Ectodermal cell (in vitro differentiated cells): ENCODE results near the gene SRP19. TPM values are rescaled to one million over a fixed set of nuclear protein-coding genes. Genes with fewer than 3 reads are reported as not detected.

Experiments
- H3K27ac ChIP-seq: 2 replicates; pipeline ENCODE4 v1.7.0; 2013; ENCODE audit warnings: mild to moderate bottlenecking, low read depth, low read length; ENCODE audit not compliant: insufficient read depth, poor library complexity, severe bottlenecking
- H3K27me3 ChIP-seq: 2 replicates; pipeline ENCODE4 v1.7.0; 2013; ENCODE audit warnings: mild to moderate bottlenecking, low read length; ENCODE audit not compliant: insufficient read depth, control insufficient read depth, poor library complexity, severe bottlenecking
- H3K36me3 ChIP-seq: one replicate; pipeline ENCODE4 v1.7.0; 2013; ENCODE audit warnings: low read length; ENCODE audit not compliant: control insufficient read depth, insufficient read depth
- H3K4me1 ChIP-seq: one replicate; pipeline ENCODE4 v1.7.0; 2013; ENCODE audit warnings: low read length; ENCODE audit not compliant: control insufficient read depth, insufficient read depth
- H3K4me3 ChIP-seq: 2 replicates; pipeline ENCODE4 v1.7.0; 2013; ENCODE audit warnings: low read depth, low read length, control low read depth; ENCODE audit not compliant: insufficient read depth
- H3K9me3 ChIP-seq: 2 replicates; pipeline ENCODE4 v1.7.0; 2013; ENCODE audit warnings: mild to moderate bottlenecking, low read length, moderate library complexity; ENCODE audit not compliant: control insufficient read depth
- WGBS, 2 experiments: methylation state at CpG; one replicate each; pipeline ENCODE4 v1.1.7; 2013; ENCODE audit warnings: missing lambda C conversion rate in 2 of 2; 5-methylcytosine and 5-hydroxymethylcytosine counted together
- polyA plus RNA-seq, 4 experiments: library from polyadenylated mRNA; stranded (reverse); fragments of 50-300 nt; gene quantifications; one replicate each; pipeline ENCODE4 v1.2.3, GENCODE V29; 2013

The SRP19 gene
- 93.5 TPM for polyA plus RNA-seq (2013, experiment 1 of 4)
- polyA plus RNA-seq (2013, experiment 2 of 4): 90.3 TPM
- polyA plus RNA-seq (2013, experiment 3 of 4): 75.3 TPM
- polyA plus RNA-seq (2013, experiment 4 of 4): 73.2 TPM

DNA sequence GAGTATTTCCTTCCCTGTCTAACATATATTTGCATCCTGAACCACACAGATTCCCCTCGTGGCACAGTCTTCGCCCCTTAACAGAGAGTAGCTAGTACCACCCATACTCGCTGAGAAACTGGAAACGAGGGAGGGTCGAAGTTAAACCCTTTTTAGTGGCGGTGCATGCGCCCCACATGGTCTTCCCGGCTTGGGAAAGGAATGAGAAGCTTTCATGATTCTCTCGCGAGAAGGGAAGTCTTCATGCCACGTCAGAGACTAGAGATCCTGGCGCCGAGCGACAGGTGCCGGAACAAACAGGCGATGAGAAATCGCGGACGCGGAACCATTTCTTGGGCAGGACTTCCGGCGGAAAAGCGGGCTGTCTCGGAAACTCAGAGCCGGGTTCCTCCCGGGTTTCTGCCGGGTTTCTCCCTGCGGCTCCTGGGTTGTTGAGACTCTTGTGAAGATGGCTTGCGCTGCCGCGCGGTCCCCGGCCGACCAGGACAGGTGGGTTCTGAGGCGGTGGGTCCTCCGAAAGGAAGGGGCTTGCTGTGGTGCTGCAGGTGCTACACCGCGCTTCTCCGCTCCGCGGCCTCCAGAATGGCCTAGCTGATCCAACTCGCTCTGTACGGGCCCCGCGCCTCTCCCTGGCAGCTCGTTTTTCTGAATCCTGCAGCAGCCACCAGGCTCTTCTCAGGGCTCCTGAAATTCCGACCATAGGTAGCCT is at the start of gene SRP19:
SRP19 (plus strand) TSS at position 359 of the 709 bp plus-strand sequence; CDS start at position 449, 90 bp downstream.
- 3% methylated on average over 47 of the region's 47 CpGs for WGBS, 2 experiments
- H3K36me3 ChIP-seq: peaks cover 6% of the 10 kb centered on the region
- H3K4me3 ChIP-seq: peak within 1 kb of the TSS; percentile 96
- H3K4me1 ChIP-seq: peaks cover 7% of the 10 kb centered on the region
- peaks cover 24% of the 10 kb centered on the region for H3K27me3 ChIP-seq
- no peaks in the 10 kb centered on the region for H3K9me3 ChIP-seq
- H3K27ac ChIP-seq: peak within 1 kb of the TSS; percentile 82

- Histone ChIP-seq H3K4me3 (no peak overlapping the region), H3K27me3 (no peaks in the 10 kb centered on the region), H3K9me3 (no peaks in the 10 kb centered on the region), H3K4me1 (no peaks in the 10 kb centered on the region), H3K27ac (no peak overlapping the region), H3K36me3 (peaks cover 4% of the 10 kb centered on the region)
- WGBS, 2 experiments: 100% methylated on average over 1 of the region's 1 CpG; no CpG with 5 or more reads in 1 of the 2 experiments
These were observed 48.5 kb upstream of the SRP19 start for GRCh38 chr5:112812549-112812948.

DNA sequence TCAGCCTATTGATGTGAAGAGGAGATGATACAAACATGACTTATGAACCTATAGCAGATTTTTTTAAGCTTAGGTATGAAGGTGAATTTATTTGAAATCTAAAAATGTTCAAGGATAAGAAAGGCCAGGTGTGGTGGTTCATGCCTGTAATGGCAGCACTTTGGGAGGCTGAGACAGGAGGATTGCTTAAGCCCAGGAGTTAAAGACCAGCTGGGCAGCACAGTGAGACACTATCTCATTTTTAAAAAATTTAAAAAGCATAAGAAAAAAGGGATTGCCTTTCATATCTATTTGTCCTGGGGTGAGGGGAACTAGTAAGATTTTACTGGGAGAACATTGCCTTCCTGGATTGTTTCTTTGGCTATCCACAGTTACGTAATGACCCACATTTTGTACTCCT is 40.8 kb upstream of the SRP19 start:
- Histone ChIP-seq H3K27me3 (no peaks in the 10 kb centered on the region), H3K36me3 (peaks cover 14% of the 10 kb centered on the region), H3K9me3 (no peaks in the 10 kb centered on the region), H3K4me1 (no peaks in the 10 kb centered on the region), H3K27ac (no peak overlapping the region), H3K4me3 (no peak overlapping the region)
- 100% methylated on average over 1 of the region's 1 CpG; no CpG with 5 or more reads in 1 of the 2 experiments for WGBS, 2 experiments

DNA sequence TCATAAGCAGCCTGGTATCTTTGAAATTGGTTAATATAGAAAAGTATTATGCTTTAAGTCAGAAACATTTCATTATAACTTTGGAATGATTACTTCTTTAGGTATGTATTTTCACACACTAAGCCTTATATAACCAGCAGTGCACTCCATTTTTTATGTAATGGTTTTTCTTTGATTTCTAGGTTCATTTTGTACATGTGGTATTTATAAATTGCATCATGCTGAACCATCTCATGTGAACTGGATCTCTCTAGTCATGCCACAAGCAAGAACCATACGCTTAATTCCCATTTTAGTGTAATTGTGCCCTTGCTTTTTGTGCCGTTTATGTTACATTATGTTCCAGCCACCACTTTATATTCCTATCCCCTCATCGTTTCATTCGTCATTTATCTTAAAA is 38.6 kb upstream of the SRP19 start:
- H3K36me3 ChIP-seq: peaks cover 14% of the 10 kb centered on the region
- H3K27me3 ChIP-seq: no peaks in the 10 kb centered on the region
- H3K4me3 ChIP-seq: no peak overlapping the region
- no peaks in the 10 kb centered on the region for H3K4me1 ChIP-seq
- no peaks in the 10 kb centered on the region for H3K9me3 ChIP-seq
- no peak overlapping the region for H3K27ac ChIP-seq
- WGBS, 2 experiments: 95 to 100% methylated on average over 4 of the region's 4 CpGs

DNA sequence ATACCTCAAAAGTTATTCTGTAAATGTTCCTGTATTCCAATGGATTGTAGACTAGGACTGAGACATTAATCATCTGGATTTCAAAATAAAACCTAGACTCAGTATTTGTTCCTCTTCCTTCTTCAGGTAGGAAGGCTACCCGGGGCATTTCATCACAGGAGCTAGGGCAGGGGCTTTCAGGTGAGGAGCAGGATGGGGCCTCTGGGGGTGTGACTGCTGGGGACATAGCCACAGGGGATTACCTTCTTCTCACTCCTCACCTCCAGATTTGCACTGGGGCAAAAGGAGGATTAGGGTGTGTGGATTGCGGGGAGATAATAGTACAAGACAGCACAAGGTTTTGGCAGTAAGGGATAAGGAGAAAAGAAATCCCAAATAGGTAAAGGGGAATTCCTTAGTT is 37.9 kb upstream of the SRP19 start:
- H3K4me1 ChIP-seq: no peaks in the 10 kb centered on the region
- no peak overlapping the region for H3K4me3 ChIP-seq
- peaks cover 21% of the 10 kb centered on the region for H3K36me3 ChIP-seq
- no peaks in the 10 kb centered on the region for H3K9me3 ChIP-seq
- H3K27ac ChIP-seq: no peak overlapping the region
- H3K27me3 ChIP-seq: no peaks in the 10 kb centered on the region
- 83 to 97% methylated on average over 1 to 2 of the region's 2 CpGs for WGBS, 2 experiments

GRCh38 chr5:112823656-112824055 is 37.4 kb upstream of the SRP19 start:
- 96 to 100% methylated on average over 2 of the region's 2 CpGs for WGBS, 2 experiments
- H3K36me3 ChIP-seq: peaks cover 26% of the 10 kb centered on the region
- H3K9me3 ChIP-seq: no peaks in the 10 kb centered on the region
- H3K4me1 ChIP-seq: no peaks in the 10 kb centered on the region
- H3K4me3 ChIP-seq: no peak overlapping the region
- no peak overlapping the region for H3K27ac ChIP-seq
- no peaks in the 10 kb centered on the region for H3K27me3 ChIP-seq

DNA sequence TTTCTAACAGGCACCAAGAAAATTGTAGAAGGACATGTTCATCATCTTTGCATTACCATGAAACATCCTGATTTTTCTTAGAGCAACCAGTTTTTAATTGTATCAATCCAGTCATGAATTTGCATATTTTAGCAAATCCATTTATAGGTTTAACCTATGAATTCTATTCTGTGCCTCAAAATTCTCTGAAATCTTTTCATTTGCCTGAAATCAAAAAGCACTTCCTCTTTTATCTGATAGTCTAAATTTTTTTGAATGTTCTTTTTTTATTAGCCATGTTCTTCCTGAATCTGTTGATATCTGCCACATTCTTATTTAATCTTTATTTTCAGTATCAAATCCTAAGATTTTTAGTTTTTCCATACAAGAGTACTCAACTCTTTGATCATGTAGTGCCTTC is 36.9 kb upstream of the SRP19 start:
- no peak overlapping the region for H3K4me3 ChIP-seq
- no peaks in the 10 kb centered on the region for H3K27me3 ChIP-seq
- H3K36me3 ChIP-seq: peaks cover 26% of the 10 kb centered on the region
- H3K4me1 ChIP-seq: no peaks in the 10 kb centered on the region
- H3K9me3 ChIP-seq: no peaks in the 10 kb centered on the region
- no peak overlapping the region for H3K27ac ChIP-seq

DNA sequence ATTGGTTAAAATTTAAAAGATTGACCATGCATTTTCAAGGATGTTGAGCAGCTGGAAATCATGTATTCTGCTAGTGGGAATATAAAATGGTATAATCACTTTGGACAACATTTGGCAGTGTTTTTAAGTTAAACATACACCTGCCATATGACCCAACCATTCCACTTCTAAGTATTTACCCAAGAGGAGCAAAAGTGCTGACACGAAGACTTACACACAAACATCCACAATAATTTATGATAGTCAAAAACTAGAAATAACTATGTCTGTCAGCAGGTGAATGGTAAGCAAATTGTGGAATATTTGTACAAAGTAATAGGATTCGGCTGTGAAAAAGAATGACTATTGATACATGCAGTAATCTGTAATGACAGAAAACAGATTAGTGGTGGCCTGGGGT is 30.7 kb upstream of the SRP19 start:
- Histone ChIP-seq H3K36me3 (peaks cover 22% of the 10 kb centered on the region), H3K27me3 (no peaks in the 10 kb centered on the region), H3K9me3 (no peaks in the 10 kb centered on the region), H3K4me1 (no peaks in the 10 kb centered on the region), H3K27ac (no peak overlapping the region), H3K4me3 (no peak overlapping the region)
- 92 to 96% methylated on average over 2 of the region's 2 CpGs for WGBS, 2 experiments

- no peak overlapping the region for H3K27ac ChIP-seq
- H3K27me3 ChIP-seq: no peaks in the 10 kb centered on the region
- no peak overlapping the region for H3K4me3 ChIP-seq
- no peaks in the 10 kb centered on the region for H3K4me1 ChIP-seq
- no peaks in the 10 kb centered on the region for H3K9me3 ChIP-seq
- H3K36me3 ChIP-seq: peaks cover 24% of the 10 kb centered on the region
- 84 to 93% methylated on average over 13 of the region's 13 CpGs for WGBS, 2 experiments
These were observed 27.1 kb upstream of the SRP19 start for GRCh38 chr5:112833971-112834370.

GRCh38 chr5:112844489-112844888 is 16.6 kb upstream of the SRP19 start:
- Histone ChIP-seq H3K27ac (no peak overlapping the region), H3K36me3 (peaks cover 5% of the 10 kb centered on the region), H3K27me3 (no peaks in the 10 kb centered on the region), H3K9me3 (no peaks in the 10 kb centered on the region), H3K4me3 (no peak overlapping the region), H3K4me1 (no peaks in the 10 kb centered on the region)
- 93 to 100% methylated on average over 1 of the region's 1 CpG for WGBS, 2 experiments
